Activated B cell treated with CpG ODN at 0.5 μM for 24 hours (primary cell): Measurements from ENCODE around the gene EP400. TPM values are rescaled to one million over a fixed set of nuclear protein-coding genes. Genes with fewer than 3 reads are reported as not detected.
A peak's percentile ranks its signal among the peaks of the same experiment; 100 is the strongest.
"Not testable (repeated sequence)": the region's sequence is repeated elsewhere in the genome, so short reads cannot be mapped to it uniquely, and the experiment has no call there.

ENCODE experiments used
- ATAC-seq: fragments of 200-7000 bp; cut with Tn5 transposase; one replicate; pipeline ENCODE4 v1.10.0; 2021; ENCODE audit warnings: low read depth, mild to moderate bottlenecking, moderate library complexity
- CTCF ChIA-PET: fragments of 350-600 bp; sonication (Branson Sonifier 250); formaldehyde crosslinking; loops from one replicate; lab custom pipeline; 2021; ENCODE audit warnings: antibody characterized with exemption; lab: Charles Lee
- POLR2A ChIA-PET: fragments of 350-600 bp; sonication (Branson Sonifier 250); formaldehyde crosslinking; loops from one replicate; lab custom pipeline; 2021; ENCODE audit warnings: antibody characterized with exemption; lab: Charles Lee
- DNase-seq: peaks from one replicate; pipeline ENCODE4 v3.0.0; 2022
- H3K27ac Mint-ChIP-seq: one replicate; pipeline ENCODE4 v1.8.0; 2020; ENCODE audit warnings: mixed read lengths
- H3K27me3 Mint-ChIP-seq: one replicate; pipeline ENCODE4 v1.8.0; 2021; ENCODE audit warnings: mixed read lengths
- H3K36me3 Mint-ChIP-seq: one replicate; pipeline ENCODE4 v1.8.0; 2021; ENCODE audit warnings: low read depth, mixed read lengths
- H3K4me1 Mint-ChIP-seq: one replicate; pipeline ENCODE4 v1.8.0; 2021; ENCODE audit warnings: mixed read lengths
- H3K4me3 Mint-ChIP-seq: one replicate; pipeline ENCODE4 v1.8.0; 2020; ENCODE audit warnings: mild to moderate bottlenecking, mixed read lengths
- H3K9me3 Mint-ChIP-seq: one replicate; pipeline ENCODE4 v1.8.0; 2020; ENCODE audit warnings: mixed read lengths
- intact Hi-C: fragments of 100-400 bp; cut with micrococcal nuclease; formaldehyde crosslinking; loops from one replicate; pipeline ENCODE4 v1.15.1; 2024
- total RNA-seq: library from RNA; stranded (reverse); gene quantifications from 2 replicates; pipeline ENCODE4 v1.2.3, GENCODE V29; 2022
- TF ChIP-seq, protein P1 (sequence below): fragments of 200-600 bp; IDR thresholded peaks from one replicate; pipeline ENCODE4 v1.8.0; 2022; ENCODE audit warnings: antibody characterized with exemption, mild to moderate bottlenecking

Gene EP400
- total RNA-seq, 1 donor from 2014 or later, result 65.6 TPM

DNA sequence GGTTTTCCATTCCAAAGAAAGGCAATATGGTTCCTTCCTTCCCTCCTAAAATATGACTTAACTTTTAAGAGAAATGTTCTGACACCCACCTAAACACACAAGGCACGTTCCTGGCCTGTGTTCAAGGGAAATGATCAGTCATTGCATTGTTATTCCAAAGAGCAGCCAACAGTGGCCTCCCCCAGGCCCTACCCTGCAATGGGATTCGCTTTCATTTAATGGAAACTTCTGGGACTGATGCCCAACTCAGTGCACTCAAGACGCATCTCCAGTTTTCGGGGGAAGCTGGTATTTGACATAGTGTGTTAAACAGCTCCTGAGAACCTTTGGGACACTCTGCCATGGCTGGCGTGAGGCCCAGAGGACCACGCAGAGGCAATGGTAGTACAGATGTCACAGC, 128.4 kb downstream of the EP400 start:
- Mint-ChIP-seq H3K4me1 (peaks cover 15% of the 10 kb centered on the region), H3K27ac (no peak overlapping the region), H3K9me3 (no peaks in the 10 kb centered on the region), H3K4me3 (no peak overlapping the region), H3K36me3 (peaks cover 62% of the 10 kb centered on the region), H3K27me3 (no peaks in the 10 kb centered on the region)
- ChIA-PET CTCF (no interaction called here), POLR2A (no interaction called here)
- DNase-seq (no peak), ATAC-seq (no peak)
- intact Hi-C loops, result loop anchor here (10.0 kb wide), 2 partner anchors 153 to 367 kb away; partner anchors contain the start of gene PUS1
- TF ChIP-seq, protein P1, sequence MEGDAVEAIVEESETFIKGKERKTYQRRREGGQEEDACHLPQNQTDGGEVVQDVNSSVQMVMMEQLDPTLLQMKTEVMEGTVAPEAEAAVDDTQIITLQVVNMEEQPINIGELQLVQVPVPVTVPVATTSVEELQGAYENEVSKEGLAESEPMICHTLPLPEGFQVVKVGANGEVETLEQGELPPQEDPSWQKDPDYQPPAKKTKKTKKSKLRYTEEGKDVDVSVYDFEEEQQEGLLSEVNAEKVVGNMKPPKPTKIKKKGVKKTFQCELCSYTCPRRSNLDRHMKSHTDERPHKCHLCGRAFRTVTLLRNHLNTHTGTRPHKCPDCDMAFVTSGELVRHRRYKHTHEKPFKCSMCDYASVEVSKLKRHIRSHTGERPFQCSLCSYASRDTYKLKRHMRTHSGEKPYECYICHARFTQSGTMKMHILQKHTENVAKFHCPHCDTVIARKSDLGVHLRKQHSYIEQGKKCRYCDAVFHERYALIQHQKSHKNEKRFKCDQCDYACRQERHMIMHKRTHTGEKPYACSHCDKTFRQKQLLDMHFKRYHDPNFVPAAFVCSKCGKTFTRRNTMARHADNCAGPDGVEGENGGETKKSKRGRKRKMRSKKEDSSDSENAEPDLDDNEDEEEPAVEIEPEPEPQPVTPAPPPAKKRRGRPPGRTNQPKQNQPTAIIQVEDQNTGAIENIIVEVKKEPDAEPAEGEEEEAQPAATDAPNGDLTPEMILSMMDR, result no peak

DNA sequence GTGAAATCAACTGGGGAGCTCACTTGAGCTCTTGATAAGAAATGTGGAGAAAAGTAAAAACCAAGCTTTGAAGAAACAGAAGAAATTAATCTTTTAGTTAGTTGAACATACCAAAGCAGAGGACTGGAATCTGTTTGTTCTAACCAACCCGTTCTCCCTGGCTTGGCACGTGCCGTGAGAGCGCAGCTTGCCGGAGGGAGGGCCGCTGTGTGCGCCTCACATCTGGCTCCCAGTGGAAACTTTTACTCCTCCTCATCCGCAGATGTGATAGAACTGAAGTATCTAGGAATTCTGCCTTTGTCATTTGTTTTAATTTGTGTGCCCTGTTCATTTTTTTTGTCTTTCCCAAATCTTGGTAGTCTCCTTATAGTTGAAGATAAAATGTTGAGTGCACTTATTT, 129.5 kb downstream of the EP400 start:
- Mint-ChIP-seq H3K36me3 (peaks cover 58% of the 10 kb centered on the region), H3K4me3 (no peak overlapping the region)

DNA sequence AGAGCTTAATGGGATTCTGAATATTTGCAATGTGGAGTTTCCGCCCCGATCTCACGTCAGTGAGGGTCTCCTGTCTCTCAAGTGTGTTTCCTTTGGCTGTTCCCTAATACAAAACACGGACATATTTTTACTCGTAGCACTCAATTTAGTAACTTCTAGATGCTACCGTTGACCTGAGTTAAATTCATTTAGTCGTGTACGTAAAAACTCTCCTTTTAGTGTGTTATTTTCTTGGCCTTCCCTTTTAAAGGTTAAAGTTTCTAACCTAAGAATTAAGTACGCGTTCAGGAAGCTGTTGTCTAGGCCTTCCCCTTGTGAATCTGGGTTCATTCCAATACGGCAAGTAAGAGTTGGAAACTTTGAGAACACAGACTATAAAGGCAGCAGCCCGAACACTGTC, 130.0 kb downstream of the EP400 start:
- ATAC-seq (no peak), DNase-seq (no peak)
- no peaks in the 10 kb centered on the region for H3K9me3 Mint-ChIP-seq
- H3K36me3 Mint-ChIP-seq, result peaks cover 53% of the 10 kb centered on the region
- TF ChIP-seq, protein P1, result no peak
- CTCF ChIA-PET, result no interaction called here
- H3K4me3 Mint-ChIP-seq, result no peak overlapping the region
- H3K4me1 Mint-ChIP-seq, result peaks cover 10% of the 10 kb centered on the region
- no peaks in the 10 kb centered on the region for H3K27me3 Mint-ChIP-seq
- intact Hi-C loops, result loop anchor here (10.0 kb wide), 2 partner anchors 155 to 365 kb away; partner anchors contain the start of gene PUS1
- no peak overlapping the region for H3K27ac Mint-ChIP-seq
- POLR2A ChIA-PET, result no interaction called here

More for the DNA sequence above, 129.5 kb downstream of the EP400 start:
- peaks cover 14% of the 10 kb centered on the region for H3K4me1 Mint-ChIP-seq
- no peaks in the 10 kb centered on the region for H3K9me3 Mint-ChIP-seq
- no peak for ATAC-seq
- ChIA-PET CTCF (no interaction called here), POLR2A (no interaction called here)
- H3K27ac Mint-ChIP-seq, result no peak overlapping the region
- DNase-seq, result no peak
- intact Hi-C loops, result loop anchor here (10.0 kb wide), 2 partner anchors 154 to 366 kb away; partner anchors contain the start of gene PUS1
- TF ChIP-seq, protein P1, result no peak
- no peaks in the 10 kb centered on the region for H3K27me3 Mint-ChIP-seq

DNA sequence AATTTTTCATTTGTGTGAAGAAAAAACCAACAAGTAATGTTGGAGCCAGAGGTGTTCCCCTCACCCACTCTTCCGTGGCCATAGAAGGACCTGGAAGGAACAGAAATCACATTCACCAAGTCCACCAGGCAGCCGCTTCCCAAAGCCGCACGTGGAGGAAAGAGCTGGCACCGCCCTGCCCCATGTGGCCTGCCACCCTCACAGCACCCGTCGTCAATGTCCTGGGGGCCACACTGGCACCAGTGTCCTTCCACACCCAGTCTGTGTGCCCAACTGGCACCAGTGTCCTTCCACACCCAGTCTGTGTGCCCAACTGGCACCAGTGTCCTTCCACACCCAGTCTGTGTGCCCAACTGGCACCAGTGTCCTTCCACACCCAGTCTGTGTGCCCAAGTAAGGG, 130.8 kb downstream of the EP400 start:
- DNase-seq, ATAC-seq, POLR2A ChIA-PET, intact Hi-C loops, H3K27me3 Mint-ChIP-seq, H3K9me3 Mint-ChIP-seq, H3K4me3 Mint-ChIP-seq, CTCF ChIA-PET, H3K27ac Mint-ChIP-seq: not testable (repeated sequence)
- Mint-ChIP-seq H3K4me1 (peaks cover 15% of the 10 kb centered on the region), H3K36me3 (peaks cover 52% of the 10 kb centered on the region)

DNA sequence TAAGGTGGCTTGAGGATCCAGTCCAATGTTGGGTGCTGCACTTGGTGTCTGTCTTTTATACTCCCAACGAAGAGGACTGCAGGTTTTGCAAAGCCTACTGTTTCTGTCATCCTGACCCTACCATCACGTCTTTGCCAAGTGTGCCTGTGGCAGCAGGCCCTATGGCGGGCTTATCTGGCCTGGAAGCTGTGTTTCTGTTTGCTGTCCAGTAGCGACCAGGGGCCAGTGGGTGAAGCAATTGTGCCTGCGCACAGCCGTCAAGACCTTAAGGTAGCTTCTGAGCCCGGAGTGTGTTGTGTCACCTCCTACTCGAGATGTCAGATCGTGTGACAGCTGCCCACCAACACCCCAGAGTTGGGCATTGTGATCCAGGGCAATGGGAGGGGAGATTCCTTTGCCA, 131.7 kb downstream of the EP400 start:
- ATAC-seq (no peak), DNase-seq (no peak)
- peaks cover 18% of the 10 kb centered on the region for H3K4me1 Mint-ChIP-seq
- no peaks in the 10 kb centered on the region for H3K9me3 Mint-ChIP-seq
- ChIA-PET CTCF (no interaction called here), POLR2A (no interaction called here)
- peaks cover 45% of the 10 kb centered on the region for H3K36me3 Mint-ChIP-seq
- no peaks in the 10 kb centered on the region for H3K27me3 Mint-ChIP-seq
- intact Hi-C loops, result no loop called here
- TF ChIP-seq, protein P1, result no peak
- H3K4me3 Mint-ChIP-seq, result no peak overlapping the region
- H3K27ac Mint-ChIP-seq, result no peak overlapping the region

DNA sequence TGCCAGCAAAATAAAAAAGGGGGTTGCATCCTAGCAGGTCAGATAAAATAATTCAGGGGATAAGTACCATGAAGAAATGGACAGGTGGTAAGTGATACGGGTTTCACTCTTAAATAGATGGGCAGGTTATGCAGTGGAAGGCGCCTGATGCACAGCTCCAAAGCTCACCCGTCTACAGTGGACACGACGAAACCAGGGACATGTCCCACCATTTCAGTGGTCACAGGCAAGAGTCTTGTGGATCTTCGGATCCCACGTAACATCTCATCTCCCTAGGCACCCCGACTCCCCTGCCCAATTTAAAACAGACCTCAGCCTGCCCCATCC, 133.8 kb downstream of the EP400 start:
- ChIA-PET POLR2A (interaction anchor here (0.8 to 1.1 kb wide), 2 partner anchors 13 to 18 kb away, joined by 3 read pairs; no protein-coding TSS in a partner anchor), CTCF (no interaction called here)
- peaks cover 28% of the 10 kb centered on the region for H3K36me3 Mint-ChIP-seq
- DNase-seq (no peak), ATAC-seq (no peak)
- H3K27me3 Mint-ChIP-seq, result no peaks in the 10 kb centered on the region
- H3K4me1 Mint-ChIP-seq, result peaks cover 22% of the 10 kb centered on the region
- H3K4me3 Mint-ChIP-seq, result peak overlapping the region; percentile 90
- TF ChIP-seq, protein P1, result no peak
- H3K9me3 Mint-ChIP-seq, result no peaks in the 10 kb centered on the region
- intact Hi-C loops, result no loop called here
- peak overlapping the region; percentile 88 for H3K27ac Mint-ChIP-seq
